Glutamatergic neuron (in vitro differentiated cells): Measurements from ENCODE around the gene ATG4B. TPM values are rescaled to one million over a fixed set of nuclear protein-coding genes. Genes with fewer than 3 reads are reported as not detected.

Source experiments
- DNase-seq: peaks from one replicate; pipeline ENCODE4 v3.0.0; 2022
- H3K27ac Mint-ChIP-seq: one replicate; pipeline ENCODE4 v1.8.0; 2020; ENCODE audit warnings: mild to moderate bottlenecking, mixed read lengths, inconsistent platforms; ENCODE audit not compliant: unreplicated experiment
- H3K27me3 Mint-ChIP-seq: one replicate; pipeline ENCODE4 v1.8.0; 2020; ENCODE audit warnings: mild to moderate bottlenecking, moderate library complexity, mixed read lengths, inconsistent platforms; ENCODE audit not compliant: unreplicated experiment
- H3K36me3 Mint-ChIP-seq: one replicate; pipeline ENCODE4 v1.8.0; 2020; ENCODE audit warnings: mild to moderate bottlenecking, mixed read lengths, inconsistent platforms; ENCODE audit not compliant: unreplicated experiment
- H3K4me1 Mint-ChIP-seq: one replicate; pipeline ENCODE4 v1.8.0; 2020; ENCODE audit warnings: mild to moderate bottlenecking, low read depth, mixed read lengths, inconsistent platforms; ENCODE audit not compliant: unreplicated experiment
- H3K4me3 Mint-ChIP-seq: one replicate; pipeline ENCODE4 v1.8.0; 2020; ENCODE audit warnings: mild to moderate bottlenecking, mixed read lengths, inconsistent platforms; ENCODE audit not compliant: unreplicated experiment
- H3K9me3 Mint-ChIP-seq: one replicate; pipeline ENCODE4 v1.8.0; 2020; ENCODE audit warnings: mild to moderate bottlenecking, moderate library complexity, mixed read lengths, inconsistent platforms; ENCODE audit not compliant: unreplicated experiment
- total RNA-seq: library from RNA; stranded (reverse); fragmentation: NEBNext Ultra II Directional; extraction: Animal tissue kit (Norgen Biotek cat#: 25700); gene quantifications from one replicate; pipeline ENCODE4 v1.2.1, GENCODE V29; 2021; ENCODE audit not compliant: unreplicated experiment
- TF ChIP-seq, protein P1 (sequence below): fragments of 200-600 bp; sonication (generic); IDR thresholded peaks from one replicate; pipeline ENCODE4 v1.5.0; 2021; ENCODE audit not compliant: partially characterized antibody, unreplicated experiment

The ATG4B gene
- total RNA-seq, 1 donor from 2014 or later, result 115 TPM

DNA sequence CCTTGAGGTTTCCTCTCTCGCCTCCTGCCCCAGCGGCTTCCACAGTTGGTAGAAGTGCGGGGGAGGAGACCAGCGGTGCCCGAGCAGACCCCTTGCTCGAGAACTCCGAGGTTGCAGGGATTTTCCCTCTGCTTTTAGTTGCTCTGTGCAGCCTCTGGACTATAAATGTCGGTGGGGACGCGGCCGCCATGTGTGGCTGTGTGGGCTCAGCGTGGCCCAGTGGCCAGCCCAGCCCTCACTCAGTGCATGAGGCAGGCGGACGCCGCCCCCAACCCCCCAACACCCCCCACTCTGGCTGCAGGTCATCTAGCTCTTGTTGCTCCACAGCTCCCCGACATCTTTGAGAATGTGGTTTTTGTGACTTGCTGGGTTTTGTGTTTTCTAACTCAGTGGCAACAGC lies 81.6 kb downstream of the ATG4B start:
- H3K27me3 Mint-ChIP-seq, result peaks cover 4% of the 10 kb centered on the region

GRCh38 chr2:241720099-241720498 lies 82.6 kb downstream of the ATG4B start:
- no peak overlapping the region for H3K4me3 Mint-ChIP-seq
- TF ChIP-seq, protein P1, sequence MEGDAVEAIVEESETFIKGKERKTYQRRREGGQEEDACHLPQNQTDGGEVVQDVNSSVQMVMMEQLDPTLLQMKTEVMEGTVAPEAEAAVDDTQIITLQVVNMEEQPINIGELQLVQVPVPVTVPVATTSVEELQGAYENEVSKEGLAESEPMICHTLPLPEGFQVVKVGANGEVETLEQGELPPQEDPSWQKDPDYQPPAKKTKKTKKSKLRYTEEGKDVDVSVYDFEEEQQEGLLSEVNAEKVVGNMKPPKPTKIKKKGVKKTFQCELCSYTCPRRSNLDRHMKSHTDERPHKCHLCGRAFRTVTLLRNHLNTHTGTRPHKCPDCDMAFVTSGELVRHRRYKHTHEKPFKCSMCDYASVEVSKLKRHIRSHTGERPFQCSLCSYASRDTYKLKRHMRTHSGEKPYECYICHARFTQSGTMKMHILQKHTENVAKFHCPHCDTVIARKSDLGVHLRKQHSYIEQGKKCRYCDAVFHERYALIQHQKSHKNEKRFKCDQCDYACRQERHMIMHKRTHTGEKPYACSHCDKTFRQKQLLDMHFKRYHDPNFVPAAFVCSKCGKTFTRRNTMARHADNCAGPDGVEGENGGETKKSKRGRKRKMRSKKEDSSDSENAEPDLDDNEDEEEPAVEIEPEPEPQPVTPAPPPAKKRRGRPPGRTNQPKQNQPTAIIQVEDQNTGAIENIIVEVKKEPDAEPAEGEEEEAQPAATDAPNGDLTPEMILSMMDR, result no peak
- H3K36me3 Mint-ChIP-seq, result peaks cover 29% of the 10 kb centered on the region
- H3K4me1 Mint-ChIP-seq, result no peaks in the 10 kb centered on the region
- no peak for DNase-seq
- H3K27me3 Mint-ChIP-seq, result peaks cover 4% of the 10 kb centered on the region
- peaks cover 11% of the 10 kb centered on the region for H3K9me3 Mint-ChIP-seq
- no peak overlapping the region for H3K27ac Mint-ChIP-seq

More for the DNA sequence above, 81.6 kb downstream of the ATG4B start:
- TF ChIP-seq, protein P1, result no peak
- no peak for DNase-seq
- no peak overlapping the region for H3K27ac Mint-ChIP-seq
- no peaks in the 10 kb centered on the region for H3K4me1 Mint-ChIP-seq
- H3K4me3 Mint-ChIP-seq, result no peak overlapping the region
- peaks cover 38% of the 10 kb centered on the region for H3K36me3 Mint-ChIP-seq
- H3K9me3 Mint-ChIP-seq, result peaks cover 11% of the 10 kb centered on the region

- Mint-ChIP-seq H3K27me3 (peaks cover 4% of the 10 kb centered on the region), H3K4me1 (no peaks in the 10 kb centered on the region), H3K36me3 (peaks cover 29% of the 10 kb centered on the region), H3K9me3 (peaks cover 11% of the 10 kb centered on the region), H3K27ac (no peak overlapping the region), H3K4me3 (no peak overlapping the region)
- DNase-seq, result no peak
- TF ChIP-seq, protein P1, result no peak
Measured at GRCh38 chr2:241720560-241720959, 83.1 kb downstream of the ATG4B start.

DNA sequence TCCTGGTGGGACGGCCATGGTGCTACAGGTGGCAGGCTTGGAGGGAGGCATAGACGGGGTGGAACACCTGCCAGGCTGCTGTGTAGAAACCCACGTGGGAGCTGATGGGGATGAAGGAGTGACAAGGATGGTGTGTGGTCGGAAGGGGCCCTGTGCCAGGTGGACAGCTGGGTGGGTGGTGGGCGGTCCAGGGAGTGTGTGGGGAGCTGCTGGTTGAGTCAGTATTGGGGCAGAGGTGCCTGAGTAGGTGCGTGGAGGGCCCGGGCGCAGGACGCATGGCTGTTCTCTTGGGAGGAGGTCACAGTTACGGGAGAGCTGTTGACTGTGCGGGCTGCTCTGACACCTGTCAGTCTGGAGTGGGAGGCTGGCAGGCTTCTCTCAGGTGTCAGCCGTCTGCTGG lies 84.4 kb downstream of the ATG4B start:
- Mint-ChIP-seq H3K27me3 (peaks cover 4% of the 10 kb centered on the region), H3K27ac (no peak overlapping the region), H3K4me3 (no peak overlapping the region), H3K36me3 (peaks cover 29% of the 10 kb centered on the region), H3K4me1 (no peaks in the 10 kb centered on the region), H3K9me3 (peaks cover 12% of the 10 kb centered on the region)
- TF ChIP-seq, protein P1, result no peak
- no peak for DNase-seq

DNA sequence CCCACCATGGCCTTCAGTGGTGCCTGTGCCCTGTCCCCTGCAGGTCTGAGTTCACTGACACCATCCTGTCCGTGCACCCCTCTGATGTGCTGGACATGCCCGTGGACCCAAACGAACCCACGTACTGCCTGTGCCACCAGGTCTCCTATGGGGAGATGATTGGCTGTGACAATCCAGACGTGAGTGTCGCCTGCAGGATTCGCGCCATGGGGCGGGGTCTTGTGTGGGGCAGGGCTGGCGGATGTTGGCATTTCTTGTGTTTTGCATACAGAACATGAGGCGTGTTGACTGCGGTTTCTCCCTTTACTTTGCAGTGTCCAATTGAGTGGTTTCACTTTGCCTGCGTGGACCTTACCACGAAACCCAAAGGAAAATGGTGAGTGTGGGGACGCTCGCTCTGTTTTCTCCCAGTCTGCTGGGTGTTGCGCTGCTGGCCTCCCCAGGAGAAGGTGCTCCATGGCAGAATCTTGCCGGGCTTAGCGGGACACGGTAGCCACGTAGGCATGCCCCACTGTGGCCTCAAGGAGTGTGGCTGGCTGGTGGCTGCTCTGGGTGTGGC lies 85.5 kb downstream of the ATG4B start:
- no peaks in the 10 kb centered on the region for H3K4me1 Mint-ChIP-seq
- TF ChIP-seq, protein P1, result no peak
- no peak for DNase-seq
- H3K4me3 Mint-ChIP-seq, result no peak overlapping the region
- peaks cover 15% of the 10 kb centered on the region for H3K9me3 Mint-ChIP-seq
- H3K36me3 Mint-ChIP-seq, result peaks cover 29% of the 10 kb centered on the region
- H3K27ac Mint-ChIP-seq, result no peak overlapping the region
- H3K27me3 Mint-ChIP-seq, result peaks cover 4% of the 10 kb centered on the region

Other genes with a start within 250 kb of the ATG4B start
- 347 TPM for gene STK25, start 129.1 kb upstream of the ATG4B start, total RNA-seq
- gene BOK, start 78.9 kb upstream of the ATG4B start, total RNA-seq, result 13.8 TPM
- 32.4 TPM for gene THAP4, start 535 bp upstream of the ATG4B start, total RNA-seq
- 32.8 TPM for gene DTYMK, start 49.1 kb downstream of the ATG4B start, total RNA-seq
- gene ING5, start 64.3 kb downstream of the ATG4B start, total RNA-seq, result 38.3 TPM
- 12.5 TPM for gene D2HGDH, start 96.9 kb downstream of the ATG4B start, total RNA-seq
- gene GAL3ST2, start 139.1 kb downstream of the ATG4B start, total RNA-seq, result 0.42 TPM
- gene NEU4, start 171.5 kb downstream of the ATG4B start, total RNA-seq, result 0.88 TPM
- gene PDCD1, start 221.2 kb downstream of the ATG4B start, total RNA-seq, result not detected
- gene RTP5, start 232.0 kb downstream of the ATG4B start, total RNA-seq, result not detected